BLaER1 (cell line): ENCODE results near the gene NADSYN1.

Source experiments
- H3K27ac ChIP-seq: shearing (Covaris generic); formaldehyde crosslinking; 2 replicates; pipeline ENCODE4 v1.8.1; 2022
- H3K27me3 ChIP-seq: shearing (Covaris generic); formaldehyde crosslinking; 2 replicates; pipeline ENCODE4 v1.8.1; 2022
- H3K36me3 ChIP-seq: shearing (Covaris generic); formaldehyde crosslinking; 2 replicates; pipeline ENCODE4 v1.8.1; 2022
- H3K4me1 ChIP-seq: shearing (Covaris generic); formaldehyde crosslinking; 2 replicates; pipeline ENCODE4 v1.8.1; 2022
- H3K4me2 ChIP-seq: shearing (Covaris generic); formaldehyde crosslinking; 2 replicates; pipeline ENCODE4 v1.8.1; 2022
- H3K4me3 ChIP-seq: shearing (Covaris generic); formaldehyde crosslinking; 2 replicates; pipeline ENCODE4 v1.8.1; 2022
- H3K9ac ChIP-seq: shearing (Covaris generic); formaldehyde crosslinking; 2 replicates; pipeline ENCODE4 v1.8.1; 2022
- H3K9me3 ChIP-seq: shearing (Covaris generic); formaldehyde crosslinking; 2 replicates; pipeline ENCODE4 v1.8.1; 2022
- H4K20me1 ChIP-seq: shearing (Covaris generic); formaldehyde crosslinking; 2 replicates; pipeline ENCODE4 v1.8.1; 2022
- Cebpa-rat ChIP-seq: shearing (Covaris generic); IDR thresholded peaks from 2 replicates; pipeline ENCODE4 v1.8.1; 2022

The NADSYN1 gene

GRCh38 chr11:71542382-71542781, 89.4 kb downstream of the NADSYN1 start:
- no peaks in the 10 kb centered on the region for H3K27me3 ChIP-seq
- peak overlapping the region; percentile 92 for H3K4me2 ChIP-seq
- H4K20me1 ChIP-seq = no peaks in the 10 kb centered on the region
- H3K9me3 ChIP-seq = peaks cover 41% of the 10 kb centered on the region
- H3K4me1 ChIP-seq = peaks cover 73% of the 10 kb centered on the region
- H3K27ac ChIP-seq = peak overlapping the region; percentile 81; the same call in 1 of the 2 replicates
- H3K9ac ChIP-seq = no peak overlapping the region
- TF ChIP-seq Cebpa-rat = no peak
- H3K36me3 ChIP-seq = no peaks in the 10 kb centered on the region
- H3K4me3 ChIP-seq = no peak overlapping the region

- no peak for TF ChIP-seq Cebpa-rat
- Histone ChIP-seq H3K36me3 (no peaks in the 10 kb centered on the region), H3K4me1 (peaks cover 73% of the 10 kb centered on the region), H3K4me2 (peak overlapping the region; percentile 92), H4K20me1 (no peaks in the 10 kb centered on the region), H3K27ac (peak overlapping the region; percentile 81), H3K27me3 (no peaks in the 10 kb centered on the region), H3K4me3 (peak overlapping the region; percentile 38), H3K9ac (peak overlapping the region; percentile 69), H3K9me3 (peaks cover 41% of the 10 kb centered on the region)
These were observed 90.1 kb downstream of the NADSYN1 start for GRCh38 chr11:71542879-71543777.

- no peak for TF ChIP-seq Cebpa-rat
- Histone ChIP-seq H3K4me2 (peak overlapping the region; percentile 92), H4K20me1 (no peaks in the 10 kb centered on the region), H3K27ac (peak overlapping the region; percentile 81), H3K9ac (peak overlapping the region; percentile 69; the same call in 1 of the 2 replicates), H3K4me3 (peak overlapping the region; percentile 38), H3K27me3 (no peaks in the 10 kb centered on the region), H3K4me1 (peaks cover 73% of the 10 kb centered on the region), H3K36me3 (no peaks in the 10 kb centered on the region), H3K9me3 (peaks cover 41% of the 10 kb centered on the region)
These were observed 90.9 kb downstream of the NADSYN1 start for GRCh38 chr11:71543866-71544265.

DNA sequence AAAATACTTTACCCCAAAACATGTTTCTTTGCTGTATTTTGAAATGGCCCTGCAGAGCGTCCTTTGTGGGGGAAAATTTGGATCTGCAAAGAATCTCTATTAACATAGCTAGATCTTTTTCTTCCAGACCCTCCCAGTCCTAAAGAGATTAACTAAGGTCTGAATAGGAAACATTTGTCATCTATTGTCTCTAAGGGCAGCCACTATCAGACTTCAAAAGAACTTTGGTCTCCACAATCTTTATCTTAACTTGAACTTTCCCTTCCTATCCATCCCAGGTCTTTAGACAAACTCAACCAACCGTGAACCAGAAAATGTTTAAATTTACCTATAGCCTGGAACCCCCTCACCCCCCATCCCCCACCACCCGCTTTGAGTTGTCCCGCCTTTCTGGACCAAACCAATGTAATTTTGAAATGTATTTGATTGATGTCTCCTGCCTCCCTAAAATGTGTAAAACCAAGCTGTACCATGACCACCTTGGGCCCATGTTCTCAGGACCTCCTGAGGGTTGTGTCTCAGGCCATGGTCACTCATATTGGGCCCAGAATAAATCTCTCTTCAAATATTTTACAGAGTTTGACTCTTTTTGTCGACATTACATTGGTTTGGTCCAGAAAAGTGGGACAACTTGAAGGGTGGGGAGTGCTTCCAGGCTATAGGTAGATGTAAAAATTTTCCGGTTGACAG, 91.7 kb downstream of the NADSYN1 start:
- Histone ChIP-seq H3K4me1 (peaks cover 77% of the 10 kb centered on the region), H3K27me3 (no peaks in the 10 kb centered on the region), H3K9ac (no peak overlapping the region), H3K27ac (peak overlapping the region; percentile 81), H4K20me1 (no peaks in the 10 kb centered on the region), H3K9me3 (peaks cover 40% of the 10 kb centered on the region), H3K4me3 (no peak overlapping the region), H3K4me2 (peak overlapping the region; percentile 92), H3K36me3 (no peaks in the 10 kb centered on the region)
- TF ChIP-seq Cebpa-rat = no peak

DNA sequence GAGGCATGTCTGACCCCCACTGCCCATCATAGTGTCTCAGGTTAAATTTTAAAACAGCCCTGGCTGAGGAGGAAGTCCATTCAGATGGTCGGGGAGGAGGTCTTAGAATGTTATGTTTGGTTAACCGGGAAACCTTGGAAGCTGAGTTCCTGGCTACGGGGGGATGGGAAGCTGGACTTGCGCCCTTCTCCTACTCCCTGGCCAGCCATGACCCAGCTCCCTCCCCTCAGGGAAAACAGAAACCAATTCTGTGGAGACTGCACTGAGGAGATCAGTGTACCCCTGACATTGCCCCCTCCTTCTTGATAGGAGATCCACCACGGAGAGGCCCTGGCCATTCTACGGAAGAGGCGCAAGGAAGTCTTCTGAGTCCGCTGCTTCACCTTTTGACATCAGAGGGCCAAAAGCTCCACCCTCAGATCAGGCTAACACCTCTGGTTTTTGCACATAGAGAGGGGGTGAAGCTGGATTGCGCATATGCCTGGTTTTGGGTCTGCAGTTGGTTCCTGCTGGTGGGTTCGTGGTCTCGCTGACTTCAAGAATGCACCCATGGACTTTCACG, 92.5 kb downstream of the NADSYN1 start:
- no peaks in the 10 kb centered on the region for H4K20me1 ChIP-seq
- no peak for TF ChIP-seq Cebpa-rat
- no peaks in the 10 kb centered on the region for H3K36me3 ChIP-seq
- no peak overlapping the region for H3K4me3 ChIP-seq
- H3K9me3 ChIP-seq = peaks cover 31% of the 10 kb centered on the region
- H3K4me2 ChIP-seq = peak overlapping the region; percentile 92
- H3K27me3 ChIP-seq = no peaks in the 10 kb centered on the region
- H3K9ac ChIP-seq = no peak overlapping the region
- H3K27ac ChIP-seq = peak overlapping the region; percentile 38; the same call in 1 of the 2 replicates
- peaks cover 77% of the 10 kb centered on the region for H3K4me1 ChIP-seq

DNA sequence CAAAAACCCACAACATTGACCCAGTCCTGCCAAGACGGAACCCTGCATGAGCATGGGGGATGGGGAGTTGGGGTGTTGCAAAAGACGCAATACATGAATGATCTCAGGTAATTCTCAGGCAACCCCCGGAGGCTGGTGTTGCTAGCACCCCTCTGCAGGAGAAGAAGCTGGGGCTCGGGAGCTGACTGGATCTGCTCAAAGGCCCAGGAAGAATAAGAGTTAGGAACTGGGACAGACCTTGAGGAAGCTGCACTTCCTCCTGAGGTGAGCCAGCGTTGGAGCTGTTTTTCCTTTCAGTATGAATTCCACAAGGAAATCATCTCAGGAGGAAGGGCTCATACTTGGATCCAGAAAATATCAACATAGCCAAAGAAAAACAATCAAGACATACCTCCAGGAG, 95.1 kb downstream of the NADSYN1 start, which contains the start of gene KRTAP5-9:
TSS of gene KRTAP5-9 (plus strand) at position 301 of the 400 bp plus-strand sequence. CDS start 238 bp downstream, outside the sequence.
- Histone ChIP-seq H3K9ac (no peak within 1 kb of the TSS), H3K4me2 (peak within 1 kb of the TSS; percentile 69), H3K9me3 (peaks cover 16% of the 10 kb centered on the region), H3K4me3 (no peak within 1 kb of the TSS), H3K27me3 (no peaks in the 10 kb centered on the region), H3K36me3 (no peaks in the 10 kb centered on the region), H4K20me1 (no peaks in the 10 kb centered on the region), H3K27ac (no peak within 1 kb of the TSS), H3K4me1 (peaks cover 62% of the 10 kb centered on the region)
- no peak for TF ChIP-seq Cebpa-rat

DNA sequence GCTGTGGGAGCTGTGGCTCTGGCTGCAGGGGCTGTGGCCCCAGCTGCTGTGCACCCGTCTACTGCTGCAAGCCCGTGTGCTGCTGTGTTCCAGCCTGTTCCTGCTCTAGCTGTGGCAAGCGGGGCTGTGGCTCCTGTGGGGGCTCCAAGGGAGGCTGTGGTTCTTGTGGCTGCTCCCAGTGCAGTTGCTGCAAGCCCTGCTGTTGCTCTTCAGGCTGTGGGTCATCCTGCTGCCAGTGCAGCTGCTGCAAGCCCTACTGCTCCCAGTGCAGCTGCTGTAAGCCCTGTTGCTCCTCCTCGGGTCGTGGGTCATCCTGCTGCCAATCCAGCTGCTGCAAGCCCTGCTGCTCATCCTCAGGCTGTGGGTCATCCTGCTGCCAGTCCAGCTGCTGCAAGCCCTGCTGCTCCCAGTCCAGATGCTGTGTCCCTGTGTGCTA, 95.7 kb downstream of the NADSYN1 start:
- H3K9me3 ChIP-seq = peaks cover 16% of the 10 kb centered on the region
- no peak overlapping the region for H3K4me3 ChIP-seq
- H3K36me3 ChIP-seq = no peaks in the 10 kb centered on the region
- no peaks in the 10 kb centered on the region for H4K20me1 ChIP-seq
- TF ChIP-seq Cebpa-rat = no peak
- no peak overlapping the region for H3K9ac ChIP-seq
- peak overlapping the region; percentile 69 for H3K4me2 ChIP-seq
- no peak overlapping the region for H3K27ac ChIP-seq
- peaks cover 56% of the 10 kb centered on the region for H3K4me1 ChIP-seq
- H3K27me3 ChIP-seq = no peaks in the 10 kb centered on the region
